Fibroblast of pulmonary artery (primary cell): ENCODE data around the gene GLIS1.

Experiments
- DNase-seq: peaks from one replicate; pipeline ENCODE4 v3.0.0-alpha.2; 2010; ENCODE audit warnings: low read depth
- H3K4me3 ChIP-seq: replicated peaks from 2 replicates; pipeline ENCODE4 v1.5.1; 2011; ENCODE audit warnings: low read depth, mild to moderate bottlenecking, control low read depth, low read length, moderate library complexity
- CTCF ChIP-seq: IDR thresholded peaks from 2 replicates; pipeline ENCODE4 v1.5.1; 2011; ENCODE audit warnings: mild to moderate bottlenecking, control low read depth, low read length, inconsistent platforms; ENCODE audit errors: missing control alignments

GLIS1 gene

DNA sequence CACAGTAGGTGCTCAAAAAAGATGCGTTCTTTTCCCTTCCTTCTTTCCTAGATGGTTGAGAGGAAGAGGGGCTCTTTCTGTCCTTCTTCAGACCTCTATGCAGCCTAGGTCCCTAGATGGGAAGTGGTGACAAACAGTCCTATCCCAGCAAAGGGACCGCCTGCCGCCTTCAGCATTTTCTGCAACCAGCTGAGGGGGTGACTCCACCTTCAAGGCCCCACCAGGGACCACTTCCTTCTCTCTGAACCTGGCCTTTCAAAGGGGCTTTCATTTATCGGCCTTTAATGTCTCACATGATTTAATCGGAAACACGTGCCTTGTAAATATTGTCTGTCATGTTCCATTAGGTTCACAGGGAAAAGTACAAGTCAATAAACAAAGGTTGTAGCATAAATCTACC lies 32.6 kb downstream of the GLIS1 start:
- DNase-seq = no peak
- no peak overlapping the region for H3K4me3 ChIP-seq
- TF ChIP-seq CTCF = no peak

GRCh38 chr1:53705446-53706096 lies 33.4 kb downstream of the GLIS1 start:
- no peak for DNase-seq
- no peak overlapping the region for H3K4me3 ChIP-seq
- no peak for TF ChIP-seq CTCF

GRCh38 chr1:53704804-53705445 lies 34.0 kb downstream of the GLIS1 start:
- DNase-seq = no peak
- no peak for TF ChIP-seq CTCF

GRCh38 chr1:53704304-53704703 lies 34.7 kb downstream of the GLIS1 start:
- no peak for DNase-seq
- TF ChIP-seq CTCF = no peak
- H3K4me3 ChIP-seq = no peak overlapping the region

More at GRCh38 chr1:53704804-53705445, 34.0 kb downstream of the GLIS1 start:
- no peak overlapping the region for H3K4me3 ChIP-seq

GRCh38 chr1:53703174-53703573 lies 35.8 kb downstream of the GLIS1 start:
- TF ChIP-seq CTCF = no peak
- no peak for DNase-seq

DNA sequence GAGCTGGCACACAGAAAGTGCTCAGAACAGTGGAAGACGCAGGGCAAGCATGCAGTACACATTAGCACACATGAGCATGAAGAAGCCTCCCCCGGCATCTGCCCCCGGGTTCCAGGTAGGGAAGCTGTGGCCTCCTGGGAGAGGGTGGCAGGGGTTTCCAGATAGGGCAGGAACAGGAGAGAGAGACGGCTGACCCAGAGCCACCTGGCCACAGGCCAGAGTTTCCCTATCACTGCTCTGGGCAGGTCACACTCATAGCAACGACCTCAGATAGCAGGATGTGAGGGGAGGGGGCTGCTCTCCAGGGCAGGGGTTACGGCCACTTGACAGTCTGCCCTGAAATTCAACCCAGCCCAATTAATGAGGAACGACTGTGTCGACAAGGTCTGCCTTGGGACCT lies 36.6 kb downstream of the GLIS1 start:
- H3K4me3 ChIP-seq = no peak overlapping the region
- TF ChIP-seq CTCF = no peak
- no peak for DNase-seq

More at GRCh38 chr1:53703174-53703573, 35.8 kb downstream of the GLIS1 start:
- no peak overlapping the region for H3K4me3 ChIP-seq

GRCh38 chr1:53700776-53701175 lies 38.2 kb downstream of the GLIS1 start:
- H3K4me3 ChIP-seq = no peak overlapping the region
- DNase-seq = no peak
- no peak for TF ChIP-seq CTCF
